GM12878 (cell line): Measurements from ENCODE around the gene CDC14B. TPM values are rescaled to one million over a fixed set of nuclear protein-coding genes. Genes with fewer than 3 reads are reported as not detected.

Experiments used
- ATAC-seq: fragments of 200-7000 bp; cut with Tn5 transposase; 3 replicates; pipeline ENCODE4 v1.9.1; 2020; ENCODE audit warnings: mild to moderate bottlenecking, moderate library complexity
- BruUV-seq: library from RNA; stranded (reverse); fragments of 400-500 nt; replicated peaks from 2 replicates; lab custom pipeline; 2021; lab: Mats Ljungman, UMichigan
- CTCF ChIA-PET: fragments of 300-600 bp; sonication (Branson Sonifier 250); formaldehyde crosslinking; extraction: SDS; loops from one replicate; lab custom pipeline; 2021; ENCODE audit warnings: inconsistent platforms; lab: Yijun Ruan, JAX
- POLR2A ChIA-PET: fragments of 350-600 bp; formaldehyde crosslinking; extraction: SDS; loops from one replicate; lab custom pipeline; 2021; ENCODE audit warnings: inconsistent platforms; lab: Charles Lee
- RAD21 ChIA-PET: fragments of 300-600 bp; sonication (Branson Sonifier 250); formaldehyde crosslinking; loops from one replicate; lab custom pipeline; 2023; ENCODE audit warnings: antibody characterized with exemption; ENCODE audit not compliant: unreplicated experiment; lab: Charles Lee
- SMC1A ChIA-PET: fragments of 300-600 bp; sonication (Branson Sonifier 250); formaldehyde crosslinking; loops from one replicate; lab custom pipeline; 2023; ENCODE audit not compliant: unreplicated experiment, uncharacterized antibody; lab: Charles Lee
- DNase-seq: peaks from one replicate; pipeline ENCODE4 v3.0.0-alpha.2; 2011; ENCODE audit warnings: low read depth, low spot score
- FAIRE-seq: peaks from 3 replicates; lab custom pipeline; 2011; peaks lifted over from hg19 to GRCh38; lab: Jason Lieb, UNC
- H2AFZ ChIP-seq: 2 replicates; pipeline ENCODE4 v1.6.0; 2011; ENCODE audit warnings: low read depth, low read length, control low read depth; ENCODE audit not compliant: control insufficient read depth
- H3K27ac ChIP-seq: 2 replicates; pipeline ENCODE4 v1.5.1; 2011; ENCODE audit warnings: control low read depth; ENCODE audit not compliant: control insufficient read depth, insufficient read depth
- H3K27me3 ChIP-seq, 2 experiments: replicated peaks in 1 of 2; 2 replicates each; pipeline versions ENCODE4 v1.6.0 to v1.6.1; 2011; ENCODE audit warnings: low read length in 1 of 2; ENCODE audit not compliant: control insufficient read depth in 2 of 2, insufficient read depth in 2 of 2
- H3K36me3 ChIP-seq, 2 experiments: 2 replicates each; pipeline ENCODE4 v1.5.1; 2011; ENCODE audit warnings: low read length in 1 of 2; ENCODE audit not compliant: control insufficient read depth in 2 of 2, insufficient read depth in 2 of 2
- H3K4me1 ChIP-seq: 2 replicates; pipeline ENCODE4 v1.6.1; 2011; ENCODE audit warnings: mild to moderate bottlenecking, low read length, moderate library complexity, mixed read lengths; ENCODE audit not compliant: control insufficient read depth, insufficient read depth
- H3K4me2 ChIP-seq: 2 replicates; pipeline ENCODE4 v1.6.0; 2011; ENCODE audit warnings: control low read depth; ENCODE audit not compliant: control insufficient read depth, insufficient read depth
- H3K4me3 ChIP-seq: fragments of 200-600 bp; sonication (generic); 2 replicates; pipeline ENCODE4 v1.5.1; 2016
- H3K79me2 ChIP-seq: 2 replicates; pipeline ENCODE4 v1.6.0; 2011; ENCODE audit warnings: low read length; ENCODE audit not compliant: control insufficient read depth, insufficient read depth
- H3K9ac ChIP-seq: 2 replicates; pipeline ENCODE4 v1.8.0; 2011; ENCODE audit warnings: low read length, control low read depth, mixed read lengths; ENCODE audit not compliant: control insufficient read depth, insufficient read depth
- H3K9me3 ChIP-seq: replicated peaks from 3 replicates; pipeline ENCODE4 v1.5.1; 2011; ENCODE audit warnings: mild to moderate bottlenecking, low read length; ENCODE audit not compliant: control insufficient read depth, insufficient read depth
- H4K20me1 ChIP-seq: 2 replicates; pipeline ENCODE4 v1.6.0; 2011; ENCODE audit not compliant: control insufficient read depth, insufficient read depth
- ATF3 ChIP-seq: IDR thresholded peaks from 2 replicates; pipeline ENCODE4 v1.6.1; 2011; ENCODE audit warnings: low read depth, mild to moderate bottlenecking, low read length, moderate library complexity, borderline replicate concordance; ENCODE audit errors: extremely low read depth
- BACH1 ChIP-seq: fragments of 450-650 bp; IDR thresholded peaks from 2 replicates; pipeline ENCODE4 v1.6.1; 2017; ENCODE audit warnings: mild to moderate bottlenecking, borderline replicate concordance
- BHLHE40 ChIP-seq, 2 experiments: fragments of 450-650 bp in 1 of 2; IDR thresholded peaks; 2 replicates each; pipeline ENCODE4 v1.6.1; 2011 to 2017; ENCODE audit warnings: low read depth in 2 of 2, borderline replicate concordance in 1 of 2, improper control_type of control experiment in 1 of 2, low read length in 1 of 2, mild to moderate bottlenecking in 1 of 2
- CEBPZ ChIP-seq: fragments of 150-350 bp; IDR thresholded peaks from 2 replicates; pipeline ENCODE4 v1.6.1; 2016; ENCODE audit warnings: low read depth, low read length
- E4F1 ChIP-seq: fragments of 450-650 bp; IDR thresholded peaks from 2 replicates; pipeline ENCODE4 v1.6.1; 2018; ENCODE audit warnings: borderline replicate concordance, mild to moderate bottlenecking; ENCODE audit not compliant: partially characterized antibody
- FOS ChIP-seq: IDR thresholded peaks from 3 replicates; pipeline ENCODE4 v1.6.1; 2011; ENCODE audit warnings: borderline replicate concordance; ENCODE audit not compliant: insufficient read length; ENCODE audit errors: extremely low read depth
- HDAC6 ChIP-seq: fragments of 200-600 bp; sonication (generic); IDR thresholded peaks from one replicate; pipeline ENCODE4 v1.8.0; 2017; ENCODE audit warnings: antibody characterized with exemption; ENCODE audit not compliant: unreplicated experiment
- HDGF ChIP-seq: fragments of 450-650 bp; IDR thresholded peaks from 2 replicates; pipeline ENCODE4 v1.6.1; 2016; ENCODE audit warnings: antibody characterized with exemption
- JUNB ChIP-seq: IDR thresholded peaks from 2 replicates; pipeline ENCODE4 v1.6.1; 2016; ENCODE audit warnings: antibody characterized with exemption, mild to moderate bottlenecking
- LARP7 ChIP-seq: fragments of 450-650 bp; IDR thresholded peaks from 2 replicates; pipeline ENCODE4 v1.6.1; 2017; ENCODE audit warnings: mild to moderate bottlenecking
- MTA2 ChIP-seq: fragments of 450-650 bp; IDR thresholded peaks from 2 replicates; pipeline ENCODE4 v1.6.1; 2016; ENCODE audit warnings: low read depth, mild to moderate bottlenecking, moderate library complexity
- PBX3 ChIP-seq: IDR thresholded peaks from 2 replicates; pipeline ENCODE4 v1.6.1; 2011; ENCODE audit warnings: mild to moderate bottlenecking, low read depth, low read length, moderate library complexity; ENCODE audit not compliant: insufficient replicate concordance
- RAD21 ChIP-seq: IDR thresholded peaks from 2 replicates; pipeline ENCODE4 v1.6.1; 2011; ENCODE audit warnings: mild to moderate bottlenecking, low read depth, low read length, moderate library complexity; ENCODE audit not compliant: insufficient read depth
- STAT1 ChIP-seq: fragments of 450-650 bp; conservative IDR thresholded peaks from 2 replicates; pipeline ENCODE4 v1.6.1; 2014; ENCODE audit warnings: antibody characterized with exemption, mild to moderate bottlenecking
- TBL1XR1 ChIP-seq: IDR thresholded peaks from 2 replicates; pipeline ENCODE4 v1.6.1; 2012; ENCODE audit warnings: low read depth, low read length, improper control_type of control experiment
- WGBS: methylation state at CpG from one replicate; pipeline ENCODE4 v1.1.6; 2016; ENCODE audit warnings: low lambda C conversion rate; ENCODE audit not compliant: insufficient replicate concordance, insufficient coverage; ENCODE audit errors: missing lambda C conversion rate; 5-methylcytosine and 5-hydroxymethylcytosine counted together
- in situ Hi-C: fragments of 300-500 bp; cut with MboI; formaldehyde crosslinking; loops from 9 replicates; pipeline ENCODE4 v1.14.3; 2018; ENCODE audit warnings: mixed read lengths
- intact Hi-C: fragments of 100-400 bp; cut with micrococcal nuclease; formaldehyde crosslinking; loops from one replicate; pipeline ENCODE4 v1.14.2; 2022; ENCODE audit not compliant: unreplicated experiment
- polyA plus RNA-seq, 11 experiments: library from polyadenylated mRNA; depleted of rRNA in 4 of 11; unstranded in 6 of 11; stranded (reverse) in 5 of 11; fragments of >200 nt; fragmentation: Nextera tagmentation in 4 of 11; fragmentation: Illumina TruSeq in 1 of 11; extraction: Ambion mirVana in 4 of 11; extraction: Trizol in 1 of 11; gene quantifications; 1 replicate in 1 of 11; 2 replicates in 10 of 11; pipeline versions ENCODE4 v1.2.1 to v1.2.3, GENCODE V29; 2011 to 2016; ENCODE audit warnings: inconsistent platforms in 2 of 11, missing spikeins in 2 of 11, low read depth in 1 of 11
- total RNA-seq, 4 experiments: library from RNA; depleted of rRNA in 3 of 4; stranded (reverse); fragments of >200 nt in 3 of 4; fragmentation: Illumina TruSeq in 1 of 4; extraction: Trizol in 1 of 4; gene quantifications; 2 replicates each; pipeline versions ENCODE4 v1.2.1 to v1.2.3, GENCODE V29; 2013 to 2021

CDC14B gene
- total and polyA plus RNA-seq, 10 of the 15 experiments (the other 5 are each of a cell fraction or from before 2014, with no cell fraction given) = 3.7 to 11.7 (median 6.2) TPM

- intact Hi-C loops (loop anchor here (2.0 kb wide), 1 partner anchor 82 kb away; no protein-coding TSS in a partner anchor), in situ Hi-C loops (no loop called here)
- peak overlapping the region; percentile 15; the same call in 1 of the 2 replicates for H3K4me2 ChIP-seq
- H3K4me3 ChIP-seq = no peak overlapping the region
- H2AFZ ChIP-seq = no peak overlapping the region; the same call in 1 of the 2 replicates
- no peaks in the 10 kb centered on the region for H4K20me1 ChIP-seq
- H3K27me3 ChIP-seq = no peaks in the 10 kb centered on the region
- ChIA-PET SMC1A (interaction anchor here (1.9 kb wide), 1 partner anchor 25 kb away, joined by 5 read pairs; no protein-coding TSS in a partner anchor), POLR2A (no interaction called here), CTCF (no interaction called here), RAD21 (no interaction called here)
- ATAC-seq (peak; percentile 98), FAIRE-seq (peak; percentile 91), DNase-seq (peak; percentile 56)
- H3K36me3 ChIP-seq = no peaks in the 10 kb centered on the region
- peaks cover 24% of the 10 kb centered on the region for H3K4me1 ChIP-seq
- no peak overlapping the region for H3K9ac ChIP-seq
- no peaks in the 10 kb centered on the region for H3K79me2 ChIP-seq
- WGBS = 2% methylated on average over 4 of the region's 4 CpGs
- BruUV-seq = no TSS peak
- H3K9me3 ChIP-seq = no peaks in the 10 kb centered on the region
- H3K27ac ChIP-seq = no peak overlapping the region; the same call in 1 of the 2 replicates
- TF ChIP-seq HDGF = no peak
- TF ChIP-seq BACH1 = peak; percentile 31; the same call in 1 of the 2 replicates
- TF ChIP-seq PBX3 = peak; percentile 56
- TF ChIP-seq CEBPZ = no peak
- TF ChIP-seq MTA2 = peak; percentile 72
- TF ChIP-seq ATF3 = no peak
- peak; percentile 36; the same call in 1 of the 2 replicates for TF ChIP-seq JUNB
- TF ChIP-seq RAD21 = no peak
- TF ChIP-seq LARP7 = no peak
- TF ChIP-seq FOS = no peak
- peak in 1 of 2 experiments; percentile 28; a peak in 1 of 4 replicates for TF ChIP-seq BHLHE40 (IDR thresholded peaks at IDR 0.05; ENCODE audit: borderline replicate concordance in 1 of 2, low read depth in 2 of 2, low read length in 1 of 2)
- no peak for TF ChIP-seq STAT1
- no peak for TF ChIP-seq E4F1
- TF ChIP-seq TBL1XR1 = 0 out of 2 replicates have a peak, but pooled peaks have one; percentile 25
- TF ChIP-seq HDAC6 = no peak
These were observed 135.1 kb downstream of the CDC14B start for GRCh38 chr9:96484521-96484931.
